PFSK-1 (cell line): ENCODE data around the gene TMEM40.

Experiments
- FOXP2 ChIP-seq: optimal IDR thresholded peaks from 2 replicates; pipeline ENCODE3; 2011; ENCODE audit warnings: borderline replicate concordance, control low read depth, inconsistent platforms; ENCODE audit not compliant: insufficient read depth; ENCODE audit errors: extremely low read length, extremely low read depth
- POLR2AphosphoS5 ChIP-seq: IDR thresholded peaks from 2 replicates; pipeline ENCODE4 v1.6.1; 2012; ENCODE audit warnings: low read depth, mild to moderate bottlenecking, control low read depth, low read length, moderate library complexity
- REST ChIP-seq, 2 experiments: IDR thresholded peaks; 2 replicates each; pipeline versions ENCODE4 v1.6.1 to v1.8.0; 2011 to 2012; ENCODE audit warnings: low read depth in 2 of 2, low read length in 2 of 2, control low read depth in 1 of 2, inconsistent platforms in 1 of 2, mild to moderate bottlenecking in 1 of 2, moderate library complexity in 1 of 2; ENCODE audit not compliant: insufficient read depth in 1 of 2
- SIN3A ChIP-seq: IDR thresholded peaks from 2 replicates; pipeline ENCODE4 v1.6.1; 2012; ENCODE audit warnings: mild to moderate bottlenecking, low read length, moderate library complexity, borderline replicate concordance; ENCODE audit not compliant: insufficient read depth
- TAF1 ChIP-seq: IDR thresholded peaks from 2 replicates; pipeline ENCODE4 v1.6.1; 2012; ENCODE audit warnings: low read length, control low read depth, borderline replicate concordance; ENCODE audit not compliant: insufficient read depth

The TMEM40 gene

GRCh38 chr3:12719984-12720898, 38.8 kb downstream of the TMEM40 start:
- TF ChIP-seq REST (IDR thresholded peaks at IDR 0.05; ENCODE audit: insufficient read depth in 1 of 2, low read depth in 2 of 2, low read length in 2 of 2) (no peak), SIN3A (peak; percentile 38; the same call in 1 of the 2 replicates)

- no peak for TF ChIP-seq TAF1
These were observed 39.5 kb downstream of the TMEM40 start for GRCh38 chr3:12719541-12719940.

GRCh38 chr3:12716605-12717151, 42.4 kb downstream of the TMEM40 start:
- TF ChIP-seq POLR2AphosphoS5 = no peak
- no peak for TF ChIP-seq REST (IDR thresholded peaks at IDR 0.05; ENCODE audit: insufficient read depth in 1 of 2, low read depth in 2 of 2, low read length in 2 of 2)
- no peak for TF ChIP-seq TAF1
- TF ChIP-seq SIN3A = no peak
- no peak for TF ChIP-seq FOXP2

GRCh38 chr3:12714278-12714677, 44.8 kb downstream of the TMEM40 start:
- no peak for TF ChIP-seq SIN3A
- TF ChIP-seq POLR2AphosphoS5 = no peak
- no peak for TF ChIP-seq TAF1

GRCh38 chr3:12710062-12710461, 49.0 kb downstream of the TMEM40 start:
- TF ChIP-seq REST (IDR thresholded peaks at IDR 0.05; ENCODE audit: insufficient read depth in 1 of 2, low read depth in 2 of 2, low read length in 2 of 2) (no peak), POLR2AphosphoS5 (no peak), TAF1 (no peak), SIN3A (no peak), FOXP2 (no peak)

- no peak for TF ChIP-seq FOXP2
- no peak for TF ChIP-seq POLR2AphosphoS5
- no peak for TF ChIP-seq TAF1
- TF ChIP-seq SIN3A = no peak
- TF ChIP-seq REST (IDR thresholded peaks at IDR 0.05; ENCODE audit: insufficient read depth in 1 of 2, low read depth in 2 of 2, low read length in 2 of 2) = no peak
These were observed 49.7 kb downstream of the TMEM40 start for GRCh38 chr3:12709334-12709733.
